K562 (cell line): ENCODE data around the gene AVPI1. TPM values are rescaled to one million over a fixed set of nuclear protein-coding genes. Genes with fewer than 3 reads are reported as not detected.

Experiments used
- ATF1 ChIP-seq, 2 experiments: fragments of 450-650 bp in 1 of 2; IDR thresholded peaks; 2 replicates each; pipeline ENCODE4 v1.6.1; 2016; ENCODE audit warnings: missing compliant biosample characterization in 1 of 2, missing genetic modification characterization in 1 of 2
- FOXK2 ChIP-seq, 2 experiments: fragments of 450-650 bp; IDR thresholded peaks in 1 of 2; conservative IDR thresholded peaks in 1 of 2; 2 replicates each; pipeline ENCODE4 v1.6.1; 2016; ENCODE audit warnings: low read depth in 2 of 2, mild to moderate bottlenecking in 1 of 2
- HDAC2 ChIP-seq: fragments of 450-650 bp; IDR thresholded peaks from 2 replicates; pipeline ENCODE4 v1.6.1; 2016; ENCODE audit warnings: mild to moderate bottlenecking
- KAT8 ChIP-seq: fragments of 450-650 bp; IDR thresholded peaks from 2 replicates; pipeline ENCODE4 v1.6.1; 2016; ENCODE audit warnings: low read depth, mild to moderate bottlenecking
- MTF1 ChIP-seq: fragments of 250-450 bp; sonication (Bioruptor Pico); IDR thresholded peaks from 2 replicates; pipeline ENCODE4 v1.9.0; 2021; ENCODE audit warnings: moderate library complexity, mild to moderate bottlenecking, inconsistent platforms, borderline replicate concordance
- NFYB ChIP-seq: IDR thresholded peaks from 2 replicates; pipeline ENCODE4 v1.6.1; 2011; ENCODE audit warnings: mild to moderate bottlenecking, moderate library complexity; ENCODE audit not compliant: insufficient read length; ENCODE audit errors: extremely low read depth
- POLR2B ChIP-seq: fragments of 450-650 bp; IDR thresholded peaks from 2 replicates; pipeline ENCODE4 v1.6.1; 2018; ENCODE audit warnings: low read depth; ENCODE audit not compliant: partially characterized antibody
- PRPF4 ChIP-seq: fragments of 200-400 bp; formaldehyde crosslinking; IDR thresholded peaks from one replicate; pipeline ENCODE4 v1.6.1; 2017; ENCODE audit warnings: low read length, low read depth, mild to moderate bottlenecking; ENCODE audit not compliant: insufficient read depth, poor library complexity, severe bottlenecking
- RBM17 ChIP-seq: fragments of 200-400 bp; formaldehyde crosslinking; IDR thresholded peaks from 2 replicates; pipeline ENCODE4 v1.6.1; 2017; ENCODE audit warnings: low read depth, mild to moderate bottlenecking, low read length, borderline replicate concordance
- WHSC1 ChIP-seq: IDR thresholded peaks from one replicate; pipeline ENCODE4 v1.6.1; 2012; ENCODE audit warnings: low read length, control low read depth, inconsistent platforms
- ZC3H11A ChIP-seq: IDR thresholded peaks from 2 replicates; pipeline ENCODE4 v1.6.1; 2012; ENCODE audit warnings: low read depth, low read length, improper control_type of control experiment
- ZEB2 ChIP-seq: fragments of 450-650 bp; IDR thresholded peaks from 2 replicates; pipeline ENCODE4 v1.6.1; 2016
- polyA plus RNA-seq, 8 experiments: library from polyadenylated mRNA; depleted of rRNA in 4 of 8; stranded (reverse) in 5 of 8; unstranded in 3 of 8; fragments of >200 nt; fragmentation: Nextera tagmentation in 2 of 8; fragmentation: Illumina TruSeq in 1 of 8; extraction: Ambion mirVana in 2 of 8; extraction: Trizol in 1 of 8; gene quantifications; 2 replicates each; pipeline versions ENCODE4 v1.2.1 to v1.2.3, GENCODE V29; 2011 to 2014; ENCODE audit warnings: inconsistent platforms in 1 of 8, missing spikeins in 1 of 8
- total RNA-seq, 7 experiments: library from RNA; depleted of rRNA in 6 of 7; stranded (reverse); fragments of >200 nt in 6 of 7; fragmentation: Illumina TruSeq in 2 of 7; extraction: Trizol in 2 of 7; gene quantifications; 2 replicates each; pipeline versions ENCODE4 v1.2.1 to v1.2.3, GENCODE V29; 2011 to 2021; ENCODE audit warnings: low replicate concordance in 1 of 7
- TF ChIP-seq, protein P1 (sequence below), 2 experiments: fragments of 450-650 bp; conservative IDR thresholded peaks; 2 replicates each; pipeline ENCODE4 v1.6.1; 2017; ENCODE audit warnings: mild to moderate bottlenecking in 2 of 2, moderate library complexity in 2 of 2
- TF ChIP-seq, protein P2 (sequence below): fragments of 450-650 bp; IDR thresholded peaks from 2 replicates; pipeline ENCODE4 v1.7.1; 2018; ENCODE audit warnings: mild to moderate bottlenecking, low read depth; ENCODE audit not compliant: partially characterized antibody
- TF ChIP-seq, protein P3 (sequence below), 3 experiments: fragments of 200-800 bp in 1 of 3; fragments of 250-450 bp in 1 of 3; fragments of 450-650 bp in 1 of 3; sonication (Bioruptor Pico) in 1 of 3; sonication (Bioruptor generic) in 1 of 3; formaldehyde crosslinking in 1 of 3; IDR thresholded peaks; 2 replicates each; pipeline versions ENCODE4 v1.6.1 to v1.8.0; 2016 to 2022; ENCODE audit warnings: mild to moderate bottlenecking in 2 of 3, missing genetic modification characterization in 2 of 3, missing compliant biosample characterization in 1 of 3, moderate library complexity in 1 of 3
- TF ChIP-seq, protein P4 (sequence below): sonication (generic); formaldehyde crosslinking; IDR thresholded peaks from 2 replicates; pipeline ENCODE4 v1.8.0; 2022; ENCODE audit warnings: mild to moderate bottlenecking, missing genetic modification reagents, borderline replicate concordance

The AVPI1 gene
- total and polyA plus RNA-seq, 9 of the 15 experiments (the other 6 are each of a cell fraction or from before 2014, with no cell fraction given) = 0.90 to 10.4 (median 7.4) TPM

DNA sequence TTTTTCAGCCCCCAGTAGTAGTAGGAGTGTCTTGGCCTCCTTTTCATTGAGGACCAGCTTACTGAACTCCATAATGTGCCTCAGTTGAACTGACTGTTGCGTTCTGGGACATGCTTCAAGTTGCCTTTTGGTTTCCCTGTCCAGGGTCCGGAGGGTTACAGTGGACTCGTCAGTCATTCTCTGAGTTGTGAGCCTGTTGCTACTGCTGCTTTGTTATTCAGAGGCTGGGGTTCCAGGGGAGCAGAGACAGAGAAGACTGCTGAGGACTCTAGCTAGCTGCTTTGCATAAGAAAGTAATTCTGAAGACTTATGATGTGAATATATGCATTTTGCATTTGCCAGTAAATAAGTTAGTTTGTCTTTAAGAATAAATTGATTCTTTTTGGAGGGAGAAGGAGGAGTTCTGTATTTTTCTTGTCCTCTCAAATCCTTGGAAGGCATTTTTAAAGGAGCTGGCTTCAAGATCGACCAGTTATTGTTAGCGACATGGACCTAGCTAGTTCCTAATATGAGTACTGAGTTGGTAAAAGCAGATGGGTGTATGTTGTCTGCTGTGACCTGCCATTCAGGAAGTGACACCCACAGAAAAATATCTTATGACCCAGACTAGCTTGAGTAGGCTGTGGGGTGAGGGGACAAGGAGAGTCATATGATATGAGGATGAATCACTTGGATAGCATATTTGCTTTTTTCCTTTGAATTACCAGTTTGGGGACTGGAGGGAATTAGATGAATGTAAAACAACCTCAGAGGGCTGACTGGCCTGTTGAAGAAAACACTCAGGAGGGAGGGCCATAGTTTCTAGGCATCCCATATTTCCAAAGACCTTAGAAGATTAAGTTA lies 38.3 kb downstream of the AVPI1 start (continued):
- TF ChIP-seq POLR2B (no peak), HDAC2 (no peak), KAT8 (no peak), ZC3H11A (no peak), RBM17 (no peak), NFYB (no peak), PRPF4 (no peak), FOXK2 (conservative IDR thresholded peaks at IDR 0.05 in 1 of 2, IDR thresholded peaks at IDR 0.05 in 1 of 2; ENCODE audit: low read depth in 2 of 2) (no peak; a peak in 2 of 4 replicates), WHSC1 (no peak), MTF1 (CRISPR knock-in tag) (no peak), ZEB2 (no peak), ATF1 (CRISPR knock-in tag; IDR thresholded peaks at IDR 0.05) (no peak), ATF1 (tag; IDR thresholded peaks at IDR 0.05) (no peak)
- TF ChIP-seq, protein P1, sequence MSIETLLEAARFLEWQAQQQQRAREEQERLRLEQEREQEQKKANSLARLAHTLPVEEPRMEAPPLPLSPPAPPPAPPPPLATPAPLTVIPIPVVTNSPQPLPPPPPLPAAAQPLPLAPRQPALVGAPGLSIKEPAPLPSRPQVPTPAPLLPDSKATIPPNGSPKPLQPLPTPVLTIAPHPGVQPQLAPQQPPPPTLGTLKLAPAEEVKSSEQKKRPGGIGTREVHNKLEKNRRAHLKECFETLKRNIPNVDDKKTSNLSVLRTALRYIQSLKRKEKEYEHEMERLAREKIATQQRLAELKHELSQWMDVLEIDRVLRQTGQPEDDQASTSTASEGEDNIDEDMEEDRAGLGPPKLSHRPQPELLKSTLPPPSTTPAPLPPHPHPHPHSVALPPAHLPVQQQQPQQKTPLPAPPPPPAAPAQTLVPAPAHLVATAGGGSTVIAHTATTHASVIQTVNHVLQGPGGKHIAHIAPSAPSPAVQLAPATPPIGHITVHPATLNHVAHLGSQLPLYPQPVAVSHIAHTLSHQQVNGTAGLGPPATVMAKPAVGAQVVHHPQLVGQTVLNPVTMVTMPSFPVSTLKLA (conservative IDR thresholded peaks at IDR 0.05) = 0 out of 4 replicates have a peak, but pooled peaks of 1 of the 2 experiments have one; percentile 28
- TF ChIP-seq, protein P2, sequence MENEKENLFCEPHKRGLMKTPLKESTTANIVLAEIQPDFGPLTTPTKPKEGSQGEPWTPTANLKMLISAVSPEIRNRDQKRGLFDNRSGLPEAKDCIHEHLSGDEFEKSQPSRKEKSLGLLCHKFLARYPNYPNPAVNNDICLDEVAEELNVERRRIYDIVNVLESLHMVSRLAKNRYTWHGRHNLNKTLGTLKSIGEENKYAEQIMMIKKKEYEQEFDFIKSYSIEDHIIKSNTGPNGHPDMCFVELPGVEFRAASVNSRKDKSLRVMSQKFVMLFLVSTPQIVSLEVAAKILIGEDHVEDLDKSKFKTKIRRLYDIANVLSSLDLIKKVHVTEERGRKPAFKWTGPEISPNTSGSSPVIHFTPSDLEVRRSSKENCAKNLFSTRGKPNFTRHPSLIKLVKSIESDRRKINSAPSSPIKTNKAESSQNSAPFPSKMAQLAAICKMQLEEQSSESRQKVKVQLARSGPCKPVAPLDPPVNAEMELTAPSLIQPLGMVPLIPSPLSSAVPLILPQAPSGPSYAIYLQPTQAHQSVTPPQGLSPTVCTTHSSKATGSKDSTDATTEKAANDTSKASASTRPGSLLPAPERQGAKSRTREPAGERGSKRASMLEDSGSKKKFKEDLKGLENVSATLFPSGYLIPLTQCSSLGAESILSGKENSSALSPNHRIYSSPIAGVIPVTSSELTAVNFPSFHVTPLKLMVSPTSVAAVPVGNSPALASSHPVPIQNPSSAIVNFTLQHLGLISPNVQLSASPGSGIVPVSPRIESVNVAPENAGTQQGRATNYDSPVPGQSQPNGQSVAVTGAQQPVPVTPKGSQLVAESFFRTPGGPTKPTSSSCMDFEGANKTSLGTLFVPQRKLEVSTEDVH = no peak
- TF ChIP-seq, protein P3, sequence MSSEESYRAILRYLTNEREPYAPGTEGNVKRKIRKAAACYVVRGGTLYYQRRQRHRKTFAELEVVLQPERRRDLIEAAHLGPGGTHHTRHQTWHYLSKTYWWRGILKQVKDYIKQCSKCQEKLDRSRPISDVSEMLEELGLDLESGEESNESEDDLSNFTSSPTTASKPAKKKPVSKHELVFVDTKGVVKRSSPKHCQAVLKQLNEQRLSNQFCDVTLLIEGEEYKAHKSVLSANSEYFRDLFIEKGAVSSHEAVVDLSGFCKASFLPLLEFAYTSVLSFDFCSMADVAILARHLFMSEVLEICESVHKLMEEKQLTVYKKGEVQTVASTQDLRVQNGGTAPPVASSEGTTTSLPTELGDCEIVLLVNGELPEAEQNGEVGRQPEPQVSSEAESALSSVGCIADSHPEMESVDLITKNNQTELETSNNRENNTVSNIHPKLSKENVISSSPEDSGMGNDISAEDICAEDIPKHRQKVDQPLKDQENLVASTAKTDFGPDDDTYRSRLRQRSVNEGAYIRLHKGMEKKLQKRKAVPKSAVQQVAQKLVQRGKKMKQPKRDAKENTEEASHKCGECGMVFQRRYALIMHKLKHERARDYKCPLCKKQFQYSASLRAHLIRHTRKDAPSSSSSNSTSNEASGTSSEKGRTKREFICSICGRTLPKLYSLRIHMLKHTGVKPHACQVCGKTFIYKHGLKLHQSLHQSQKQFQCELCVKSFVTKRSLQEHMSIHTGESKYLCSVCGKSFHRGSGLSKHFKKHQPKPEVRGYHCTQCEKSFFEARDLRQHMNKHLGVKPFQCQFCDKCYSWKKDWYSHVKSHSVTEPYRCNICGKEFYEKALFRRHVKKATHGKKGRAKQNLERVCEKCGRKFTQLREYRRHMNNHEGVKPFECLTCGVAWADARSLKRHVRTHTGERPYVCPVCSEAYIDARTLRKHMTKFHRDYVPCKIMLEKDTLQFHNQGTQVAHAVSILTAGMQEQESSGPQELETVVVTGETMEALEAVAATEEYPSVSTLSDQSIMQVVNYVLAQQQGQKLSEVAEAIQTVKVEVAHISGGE (CRISPR knock-in tag; IDR thresholded peaks at IDR 0.05) = no peak
- TF ChIP-seq, protein P4, sequence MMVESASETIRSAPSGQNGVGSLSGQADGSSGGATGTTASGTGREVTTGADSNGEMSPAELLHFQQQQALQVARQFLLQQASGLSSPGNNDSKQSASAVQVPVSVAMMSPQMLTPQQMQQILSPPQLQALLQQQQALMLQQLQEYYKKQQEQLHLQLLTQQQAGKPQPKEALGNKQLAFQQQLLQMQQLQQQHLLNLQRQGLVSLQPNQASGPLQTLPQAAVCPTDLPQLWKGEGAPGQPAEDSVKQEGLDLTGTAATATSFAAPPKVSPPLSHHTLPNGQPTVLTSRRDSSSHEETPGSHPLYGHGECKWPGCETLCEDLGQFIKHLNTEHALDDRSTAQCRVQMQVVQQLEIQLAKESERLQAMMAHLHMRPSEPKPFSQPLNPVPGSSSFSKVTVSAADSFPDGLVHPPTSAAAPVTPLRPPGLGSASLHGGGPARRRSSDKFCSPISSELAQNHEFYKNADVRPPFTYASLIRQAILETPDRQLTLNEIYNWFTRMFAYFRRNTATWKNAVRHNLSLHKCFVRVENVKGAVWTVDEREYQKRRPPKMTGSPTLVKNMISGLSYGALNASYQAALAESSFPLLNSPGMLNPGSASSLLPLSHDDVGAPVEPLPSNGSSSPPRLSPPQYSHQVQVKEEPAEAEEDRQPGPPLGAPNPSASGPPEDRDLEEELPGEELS (CRISPR knock-in tag) = no peak
